SK-N-SH (cell line): ENCODE measurements around the gene DLG2. TPM values are rescaled to one million over a fixed set of nuclear protein-coding genes. Genes with fewer than 3 reads are reported as not detected.

Experiments
- CTCF ChIA-PET: fragments of 300-600, 350-600 bp; formaldehyde crosslinking; extraction: SDS; loops from one replicate; lab custom pipeline; 2021; lab: Yijun Ruan, JAX
- POLR2A ChIA-PET: fragments of 350-600 bp; sonication (Branson Sonifier 250); formaldehyde crosslinking; extraction: SDS; loops from one replicate; lab custom pipeline; 2020; ENCODE audit warnings: antibody characterized with exemption, inconsistent platforms; lab: Yijun Ruan, JAX
- DNase-seq: peaks from one replicate; pipeline ENCODE4 v3.0.0; 2012
- H2AFZ ChIP-seq: fragments of 200-600 bp; sonication (generic); 2 replicates; pipeline ENCODE4 v1.8.1; 2016; ENCODE audit warnings: antibody characterized with exemption, mild to moderate bottlenecking, low read depth
- H3F3A ChIP-seq: fragments of 200-600 bp; sonication (generic); replicated peaks from 2 replicates; pipeline ENCODE3; 2016; ENCODE audit warnings: antibody characterized with exemption, mild to moderate bottlenecking; ENCODE audit not compliant: insufficient read depth
- H3K27ac ChIP-seq, 2 experiments: fragments of 200-500 bp in 1 of 2; fragments of 200-600 bp in 1 of 2; sonication (Bioruptor generic) in 1 of 2; sonication (generic), shearing (Covaris generic) in 1 of 2; 2 replicates each; pipeline versions ENCODE4 v1.5.1 to v1.6.1; 2014 to 2016; ENCODE audit warnings: low read depth in 2 of 2, inconsistent platforms in 1 of 2, low read length in 1 of 2, mild to moderate bottlenecking in 1 of 2, mixed read lengths in 1 of 2
- H3K27me3 ChIP-seq: fragments of 200-600 bp; sonication (generic), shearing (Covaris generic); 2 replicates; pipeline ENCODE4 v1.6.1; 2016; ENCODE audit warnings: mixed run types; ENCODE audit not compliant: insufficient read depth
- H3K36me3 ChIP-seq, 2 experiments: fragments of 200-500 bp in 1 of 2; fragments of 200-600 bp in 1 of 2; sonication (Bioruptor generic) in 1 of 2; sonication (generic) in 1 of 2; replicated peaks in 1 of 2; 2 replicates each; pipeline versions ENCODE3 to v1.5.1; 2014 to 2016; ENCODE audit warnings: low read length in 1 of 2, mild to moderate bottlenecking in 1 of 2; ENCODE audit not compliant: insufficient read depth in 2 of 2, control insufficient read depth in 1 of 2
- H3K4me1 ChIP-seq, 2 experiments: fragments of 200-500 bp in 1 of 2; fragments of 200-600 bp in 1 of 2; sonication (Bioruptor generic) in 1 of 2; sonication (generic), shearing (Covaris generic) in 1 of 2; 2 replicates each; pipeline versions ENCODE4 v1.5.1 to v1.6.1; 2014 to 2016; ENCODE audit warnings: low read depth in 1 of 2, low read length in 1 of 2, mixed run types in 1 of 2; ENCODE audit not compliant: insufficient read depth in 2 of 2, control insufficient read depth in 1 of 2
- H3K4me2 ChIP-seq: fragments of 200-600 bp; sonication (generic), shearing (Covaris generic); 2 replicates; pipeline ENCODE4 v1.6.1; 2017; ENCODE audit warnings: mixed run types
- H3K4me3 ChIP-seq, 2 experiments: fragments of 200-500 bp in 1 of 2; fragments of 200-600 bp in 1 of 2; sonication (Bioruptor generic) in 1 of 2; sonication (generic), shearing (Covaris generic) in 1 of 2; 2 replicates each; pipeline versions ENCODE4 v1.5.1 to v1.8.1; 2014 to 2016; ENCODE audit warnings: low read depth in 2 of 2, inconsistent platforms in 1 of 2, low read length in 1 of 2, mild to moderate bottlenecking in 1 of 2, mixed read lengths in 1 of 2, moderate library complexity in 1 of 2
- H3K79me2 ChIP-seq: fragments of 200-600 bp; sonication (generic); 2 replicates; pipeline ENCODE4 v1.8.1; 2017; ENCODE audit warnings: mild to moderate bottlenecking; ENCODE audit not compliant: insufficient read depth
- H3K9ac ChIP-seq: fragments of 200-600 bp; sonication (generic); 2 replicates; pipeline ENCODE4 v1.6.1; 2017; ENCODE audit warnings: mixed run types
- H3K9me2 ChIP-seq: fragments of 200-600 bp; sonication (generic); 2 replicates; pipeline ENCODE4 v1.6.1; 2017; ENCODE audit warnings: mixed run types
- H3K9me3 ChIP-seq: fragments of 200-600 bp; sonication (generic); 2 replicates; pipeline ENCODE4 v1.6.1; 2017; ENCODE audit warnings: mixed run types, mild to moderate bottlenecking, moderate library complexity
- H4K20me1 ChIP-seq: fragments of 200-600 bp; sonication (generic); 2 replicates; pipeline ENCODE4 v1.6.1; 2017; ENCODE audit warnings: mild to moderate bottlenecking, mixed run types; ENCODE audit not compliant: insufficient read depth
- CHD2 ChIP-seq: fragments of 150-350 bp; IDR thresholded peaks from 2 replicates; pipeline ENCODE4 v1.6.1; 2018; ENCODE audit warnings: low read length; ENCODE audit not compliant: partially characterized antibody
- ELF1 ChIP-seq: IDR thresholded peaks from 2 replicates; pipeline ENCODE4 v1.4.0; 2012
- EP300 ChIP-seq, 2 experiments: IDR thresholded peaks; 2 replicates each; pipeline versions ENCODE4 v1.4.0 to v1.6.1; 2012; ENCODE audit warnings: borderline replicate concordance in 1 of 2, low read depth in 1 of 2, low read length in 1 of 2
- MEF2A ChIP-seq: IDR thresholded peaks from 2 replicates; pipeline ENCODE4 v1.4.0; 2012; ENCODE audit warnings: low read depth, borderline replicate concordance
- MXI1 ChIP-seq: IDR thresholded peaks from 2 replicates; pipeline ENCODE4 v1.6.1; 2012; ENCODE audit warnings: mild to moderate bottlenecking, low read depth, low read length, improper control_type of control experiment
- NRF1 ChIP-seq: IDR thresholded peaks from 2 replicates; pipeline ENCODE4 v1.6.1; 2012; ENCODE audit warnings: low read depth, mild to moderate bottlenecking, low read length
- RFX5 ChIP-seq: IDR thresholded peaks from 2 replicates; pipeline ENCODE4 v1.6.1; 2012; ENCODE audit warnings: mild to moderate bottlenecking, improper control_type of control experiment, low read length
- RXRA ChIP-seq: IDR thresholded peaks from 2 replicates; pipeline ENCODE4 v1.4.0; 2012; ENCODE audit warnings: low read depth, mild to moderate bottlenecking, borderline replicate concordance
- SMC3 ChIP-seq: IDR thresholded peaks from 2 replicates; pipeline ENCODE4 v1.6.1; 2012; ENCODE audit warnings: low read depth, low read length, improper control_type of control experiment
- TCF12 ChIP-seq: IDR thresholded peaks from 2 replicates; pipeline ENCODE4 v1.4.0; 2012
- WGBS: methylation state at CpG from one replicate; pipeline ENCODE4 v1.1.6; 2017; ENCODE audit warnings: low lambda C conversion rate; 5-methylcytosine and 5-hydroxymethylcytosine counted together
- polyA plus RNA-seq, 3 experiments: library from polyadenylated mRNA; depleted of rRNA; stranded (reverse); fragments of >200 nt; gene quantifications; 2 replicates each; pipeline ENCODE4 v1.2.3, GENCODE V29; 2012
- TF ChIP-seq, protein P1 (sequence below): IDR thresholded peaks from 2 replicates; pipeline ENCODE4 v1.4.0; 2012; ENCODE audit warnings: low read depth, borderline replicate concordance
- TF ChIP-seq, protein P2 (sequence below): fragments of 150-350 bp; IDR thresholded peaks from 2 replicates; pipeline ENCODE4 v1.6.1; 2017; ENCODE audit warnings: antibody characterized with exemption, low read length, low read depth, borderline replicate concordance
- TF ChIP-seq, protein P3 (sequence below): IDR thresholded peaks from 2 replicates; pipeline ENCODE4 v1.4.0; 2012; ENCODE audit warnings: low read depth, borderline replicate concordance
- TF ChIP-seq, protein P4 (sequence below): IDR thresholded peaks from 2 replicates; pipeline ENCODE4 v1.4.0; 2012; ENCODE audit warnings: low read depth
- TF ChIP-seq, protein P5 (sequence below): fragments of 200-600 bp; sonication (generic); IDR thresholded peaks from 2 replicates; pipeline ENCODE4 v1.6.1; 2017; ENCODE audit warnings: antibody characterized with exemption, mild to moderate bottlenecking, moderate library complexity
- TF ChIP-seq, protein P6 (sequence below): IDR thresholded peaks from 2 replicates; pipeline ENCODE4 v1.6.1; 2012; ENCODE audit warnings: mild to moderate bottlenecking, low read depth, low read length, moderate library complexity
- TF ChIP-seq, protein P7 (sequence below): IDR thresholded peaks from 2 replicates; pipeline ENCODE4; 2012

Gene DLG2
- polyA plus RNA-seq, 1 of the 3 experiments (the other 2 are of a cell fraction): 0.21 TPM

DNA sequence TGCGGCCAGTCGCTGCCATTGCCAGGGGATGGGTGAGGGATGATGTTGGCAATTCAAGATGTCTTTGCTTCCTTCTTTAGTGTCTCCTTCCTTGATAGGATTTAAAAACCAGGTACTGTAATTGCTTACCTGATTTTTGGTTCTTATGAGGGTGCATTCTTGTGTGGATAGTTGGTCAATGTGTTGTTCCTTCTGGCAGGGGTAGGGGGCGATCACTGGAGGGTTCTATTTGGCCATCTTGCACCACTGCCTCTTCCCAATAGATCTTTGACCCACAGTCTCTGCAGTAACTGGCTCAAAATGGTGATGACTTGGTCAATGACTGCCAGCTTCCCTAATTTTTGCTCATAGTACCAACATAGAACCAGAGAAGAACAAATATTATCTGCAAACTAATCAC, 680.1 kb downstream of the DLG2 start (continued):
- TF ChIP-seq, protein P1, sequence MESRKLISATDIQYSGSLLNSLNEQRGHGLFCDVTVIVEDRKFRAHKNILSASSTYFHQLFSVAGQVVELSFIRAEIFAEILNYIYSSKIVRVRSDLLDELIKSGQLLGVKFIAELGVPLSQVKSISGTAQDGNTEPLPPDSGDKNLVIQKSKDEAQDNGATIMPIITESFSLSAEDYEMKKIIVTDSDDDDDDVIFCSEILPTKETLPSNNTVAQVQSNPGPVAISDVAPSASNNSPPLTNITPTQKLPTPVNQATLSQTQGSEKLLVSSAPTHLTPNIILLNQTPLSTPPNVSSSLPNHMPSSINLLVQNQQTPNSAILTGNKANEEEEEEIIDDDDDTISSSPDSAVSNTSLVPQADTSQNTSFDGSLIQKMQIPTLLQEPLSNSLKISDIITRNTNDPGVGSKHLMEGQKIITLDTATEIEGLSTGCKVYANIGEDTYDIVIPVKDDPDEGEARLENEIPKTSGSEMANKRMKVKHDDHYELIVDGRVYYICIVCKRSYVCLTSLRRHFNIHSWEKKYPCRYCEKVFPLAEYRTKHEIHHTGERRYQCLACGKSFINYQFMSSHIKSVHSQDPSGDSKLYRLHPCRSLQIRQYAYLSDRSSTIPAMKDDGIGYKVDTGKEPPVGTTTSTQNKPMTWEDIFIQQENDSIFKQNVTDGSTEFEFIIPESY: no peak
- TF ChIP-seq MEF2A (no peak), RXRA (no peak), TCF12 (no peak), CHD2 (no peak)
- TF ChIP-seq, protein P2, sequence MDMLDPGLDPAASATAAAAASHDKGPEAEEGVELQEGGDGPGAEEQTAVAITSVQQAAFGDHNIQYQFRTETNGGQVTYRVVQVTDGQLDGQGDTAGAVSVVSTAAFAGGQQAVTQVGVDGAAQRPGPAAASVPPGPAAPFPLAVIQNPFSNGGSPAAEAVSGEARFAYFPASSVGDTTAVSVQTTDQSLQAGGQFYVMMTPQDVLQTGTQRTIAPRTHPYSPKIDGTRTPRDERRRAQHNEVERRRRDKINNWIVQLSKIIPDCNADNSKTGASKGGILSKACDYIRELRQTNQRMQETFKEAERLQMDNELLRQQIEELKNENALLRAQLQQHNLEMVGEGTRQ: no peak

DNA sequence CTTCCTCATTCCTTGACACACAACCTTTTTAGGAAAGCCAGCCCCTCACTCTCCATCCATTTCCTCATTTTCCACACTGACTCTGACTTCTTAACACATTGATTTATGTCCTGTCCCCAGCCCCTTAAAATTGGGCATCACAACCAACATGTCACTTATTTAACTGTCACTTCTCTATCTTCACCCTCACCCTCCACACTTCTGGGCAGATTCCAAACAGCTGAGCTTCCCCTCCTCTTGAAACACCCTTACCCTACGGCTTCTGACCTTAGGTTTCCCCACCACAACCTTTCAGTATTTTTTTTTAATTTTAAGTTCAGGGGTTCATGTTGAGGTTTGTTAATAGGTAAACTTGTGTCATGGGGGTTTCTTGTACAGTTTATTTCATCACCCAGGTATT, 696.3 kb downstream of the DLG2 start:
- no peaks in the 10 kb centered on the region for H3K9me3 ChIP-seq
- CTCF ChIA-PET: no interaction called here
- no peak overlapping the region for H3K9ac ChIP-seq
- no peak overlapping the region for H3K4me3 ChIP-seq
- no peaks in the 10 kb centered on the region for H3K79me2 ChIP-seq
- H3F3A ChIP-seq: no peaks in the 10 kb centered on the region
- TF ChIP-seq, protein P3, sequence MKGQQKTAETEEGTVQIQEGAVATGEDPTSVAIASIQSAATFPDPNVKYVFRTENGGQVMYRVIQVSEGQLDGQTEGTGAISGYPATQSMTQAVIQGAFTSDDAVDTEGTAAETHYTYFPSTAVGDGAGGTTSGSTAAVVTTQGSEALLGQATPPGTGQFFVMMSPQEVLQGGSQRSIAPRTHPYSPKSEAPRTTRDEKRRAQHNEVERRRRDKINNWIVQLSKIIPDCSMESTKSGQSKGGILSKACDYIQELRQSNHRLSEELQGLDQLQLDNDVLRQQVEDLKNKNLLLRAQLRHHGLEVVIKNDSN: no peak
- TF ChIP-seq RFX5: no peak
- TF ChIP-seq, protein P4, sequence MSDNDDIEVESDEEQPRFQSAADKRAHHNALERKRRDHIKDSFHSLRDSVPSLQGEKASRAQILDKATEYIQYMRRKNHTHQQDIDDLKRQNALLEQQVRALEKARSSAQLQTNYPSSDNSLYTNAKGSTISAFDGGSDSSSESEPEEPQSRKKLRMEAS: no peak
- TF ChIP-seq MXI1: no peak
- TF ChIP-seq RXRA: no peak
- no peak for TF ChIP-seq CHD2
- no peak for TF ChIP-seq TCF12
- TF ChIP-seq, protein P1: no peak
- no peak for TF ChIP-seq SMC3
- TF ChIP-seq NRF1: no peak
- TF ChIP-seq, protein P5, sequence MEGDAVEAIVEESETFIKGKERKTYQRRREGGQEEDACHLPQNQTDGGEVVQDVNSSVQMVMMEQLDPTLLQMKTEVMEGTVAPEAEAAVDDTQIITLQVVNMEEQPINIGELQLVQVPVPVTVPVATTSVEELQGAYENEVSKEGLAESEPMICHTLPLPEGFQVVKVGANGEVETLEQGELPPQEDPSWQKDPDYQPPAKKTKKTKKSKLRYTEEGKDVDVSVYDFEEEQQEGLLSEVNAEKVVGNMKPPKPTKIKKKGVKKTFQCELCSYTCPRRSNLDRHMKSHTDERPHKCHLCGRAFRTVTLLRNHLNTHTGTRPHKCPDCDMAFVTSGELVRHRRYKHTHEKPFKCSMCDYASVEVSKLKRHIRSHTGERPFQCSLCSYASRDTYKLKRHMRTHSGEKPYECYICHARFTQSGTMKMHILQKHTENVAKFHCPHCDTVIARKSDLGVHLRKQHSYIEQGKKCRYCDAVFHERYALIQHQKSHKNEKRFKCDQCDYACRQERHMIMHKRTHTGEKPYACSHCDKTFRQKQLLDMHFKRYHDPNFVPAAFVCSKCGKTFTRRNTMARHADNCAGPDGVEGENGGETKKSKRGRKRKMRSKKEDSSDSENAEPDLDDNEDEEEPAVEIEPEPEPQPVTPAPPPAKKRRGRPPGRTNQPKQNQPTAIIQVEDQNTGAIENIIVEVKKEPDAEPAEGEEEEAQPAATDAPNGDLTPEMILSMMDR: no peak
- no peak for TF ChIP-seq MEF2A
- TF ChIP-seq EP300 (IDR thresholded peaks at IDR 0.05; ENCODE audit: borderline replicate concordance in 1 of 2, low read depth in 1 of 2, low read length in 1 of 2): no peak
- TF ChIP-seq, protein P6, sequence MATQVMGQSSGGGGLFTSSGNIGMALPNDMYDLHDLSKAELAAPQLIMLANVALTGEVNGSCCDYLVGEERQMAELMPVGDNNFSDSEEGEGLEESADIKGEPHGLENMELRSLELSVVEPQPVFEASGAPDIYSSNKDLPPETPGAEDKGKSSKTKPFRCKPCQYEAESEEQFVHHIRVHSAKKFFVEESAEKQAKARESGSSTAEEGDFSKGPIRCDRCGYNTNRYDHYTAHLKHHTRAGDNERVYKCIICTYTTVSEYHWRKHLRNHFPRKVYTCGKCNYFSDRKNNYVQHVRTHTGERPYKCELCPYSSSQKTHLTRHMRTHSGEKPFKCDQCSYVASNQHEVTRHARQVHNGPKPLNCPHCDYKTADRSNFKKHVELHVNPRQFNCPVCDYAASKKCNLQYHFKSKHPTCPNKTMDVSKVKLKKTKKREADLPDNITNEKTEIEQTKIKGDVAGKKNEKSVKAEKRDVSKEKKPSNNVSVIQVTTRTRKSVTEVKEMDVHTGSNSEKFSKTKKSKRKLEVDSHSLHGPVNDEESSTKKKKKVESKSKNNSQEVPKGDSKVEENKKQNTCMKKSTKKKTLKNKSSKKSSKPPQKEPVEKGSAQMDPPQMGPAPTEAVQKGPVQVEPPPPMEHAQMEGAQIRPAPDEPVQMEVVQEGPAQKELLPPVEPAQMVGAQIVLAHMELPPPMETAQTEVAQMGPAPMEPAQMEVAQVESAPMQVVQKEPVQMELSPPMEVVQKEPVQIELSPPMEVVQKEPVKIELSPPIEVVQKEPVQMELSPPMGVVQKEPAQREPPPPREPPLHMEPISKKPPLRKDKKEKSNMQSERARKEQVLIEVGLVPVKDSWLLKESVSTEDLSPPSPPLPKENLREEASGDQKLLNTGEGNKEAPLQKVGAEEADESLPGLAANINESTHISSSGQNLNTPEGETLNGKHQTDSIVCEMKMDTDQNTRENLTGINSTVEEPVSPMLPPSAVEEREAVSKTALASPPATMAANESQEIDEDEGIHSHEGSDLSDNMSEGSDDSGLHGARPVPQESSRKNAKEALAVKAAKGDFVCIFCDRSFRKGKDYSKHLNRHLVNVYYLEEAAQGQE: no peak
- TF ChIP-seq, protein P7, sequence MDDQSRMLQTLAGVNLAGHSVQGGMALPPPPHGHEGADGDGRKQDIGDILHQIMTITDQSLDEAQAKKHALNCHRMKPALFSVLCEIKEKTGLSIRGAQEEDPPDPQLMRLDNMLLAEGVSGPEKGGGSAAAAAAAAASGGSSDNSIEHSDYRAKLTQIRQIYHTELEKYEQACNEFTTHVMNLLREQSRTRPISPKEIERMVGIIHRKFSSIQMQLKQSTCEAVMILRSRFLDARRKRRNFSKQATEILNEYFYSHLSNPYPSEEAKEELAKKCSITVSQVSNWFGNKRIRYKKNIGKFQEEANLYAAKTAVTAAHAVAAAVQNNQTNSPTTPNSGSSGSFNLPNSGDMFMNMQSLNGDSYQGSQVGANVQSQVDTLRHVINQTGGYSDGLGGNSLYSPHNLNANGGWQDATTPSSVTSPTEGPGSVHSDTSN: no peak
- TF ChIP-seq ELF1: no peak
- H2AFZ ChIP-seq: no peak overlapping the region
- H3K36me3 ChIP-seq: no peaks in the 10 kb centered on the region
- no peak overlapping the region for H3K27ac ChIP-seq
- H4K20me1 ChIP-seq: no peaks in the 10 kb centered on the region
- no peaks in the 10 kb centered on the region for H3K4me1 ChIP-seq
- no peaks in the 10 kb centered on the region for H3K27me3 ChIP-seq
- no peak for DNase-seq
- H3K9me2 ChIP-seq: no peaks in the 10 kb centered on the region
- 9% methylated on average over 1 of the region's 1 CpG for WGBS
- no peak overlapping the region for H3K4me2 ChIP-seq
- POLR2A ChIA-PET: no interaction called here
